Left ventricle myocardium inferior (tissue), 1 donor: ENCODE results near the gene TFB1M. TPM values are rescaled to one million over a fixed set of nuclear protein-coding genes. Genes with fewer than 3 reads are reported as not detected.

Experiments
- DNase-seq: peaks from one replicate; pipeline ENCODE4 v3.0.0-alpha.2; 2020
- H3K27ac ChIP-seq: fragments of 200-600 bp; replicated peaks from 2 replicates; pipeline ENCODE4 v1.8.0; 2021
- H3K27me3 ChIP-seq: fragments of 200-600 bp; 2 replicates; pipeline ENCODE4 v1.8.0; 2021; ENCODE audit warnings: low read depth
- H3K36me3 ChIP-seq: fragments of 200-600 bp; 2 replicates; pipeline ENCODE4 v1.8.0; 2021
- H3K4me1 ChIP-seq: fragments of 200-600 bp; 2 replicates; pipeline ENCODE4 v1.8.0; 2021
- H3K4me3 ChIP-seq: fragments of 200-600 bp; 2 replicates; pipeline ENCODE4 v1.8.0; 2021; ENCODE audit warnings: mild to moderate bottlenecking, moderate library complexity
- H3K9me3 ChIP-seq: fragments of 200-600 bp; replicated peaks from 2 replicates; pipeline ENCODE4 v1.8.0; 2021
- CTCF ChIP-seq: fragments of 200-600 bp; IDR thresholded peaks from 2 replicates; pipeline ENCODE4 v1.8.0; 2021; ENCODE audit warnings: antibody characterized with exemption, mild to moderate bottlenecking, borderline replicate concordance
- intact Hi-C: fragments of 100-400 bp; cut with micrococcal nuclease; formaldehyde crosslinking; loops from one replicate; pipeline ENCODE4 v1.11.0; 2022
- total RNA-seq: library from RNA; stranded (reverse); fragmentation: NEBNext Ultra II Directional; extraction: Animal tissue kit (Norgen Biotek cat#: 25700); gene quantifications from one replicate; pipeline ENCODE4 v1.2.1, GENCODE V29; 2021
- donor health status: DM: no; HTN: yes; CAD: no; lungs with severe emphysema.

TFB1M gene
- total RNA-seq, 1 donor from 2014 or later: 18.8 TPM

- Histone ChIP-seq H3K9me3 (no peaks in the 10 kb centered on the region), H3K4me1 (peaks cover 32% of the 10 kb centered on the region), H3K27me3 (no peaks in the 10 kb centered on the region), H3K36me3 (no peaks in the 10 kb centered on the region), H3K4me3 (no peak overlapping the region), H3K27ac (peak overlapping the region; percentile 36)
- intact Hi-C loops: no loop called here
- TF ChIP-seq CTCF: no peak
- no peak for DNase-seq
These were observed 46.9 kb downstream of the TFB1M start for GRCh38 chr6:155267411-155267810.

GRCh38 chr6:155265843-155266535 lies 48.3 kb downstream of the TFB1M start:
- no peak for DNase-seq
- Histone ChIP-seq H3K9me3 (no peaks in the 10 kb centered on the region), H3K4me1 (peaks cover 31% of the 10 kb centered on the region), H3K27ac (no peak overlapping the region), H3K4me3 (no peak overlapping the region), H3K27me3 (no peaks in the 10 kb centered on the region), H3K36me3 (no peaks in the 10 kb centered on the region)
- intact Hi-C loops: no loop called here
- TF ChIP-seq CTCF: no peak

GRCh38 chr6:155264693-155265320 lies 49.5 kb downstream of the TFB1M start:
- DNase-seq: no peak
- Histone ChIP-seq H3K4me3 (no peak overlapping the region), H3K36me3 (peaks cover 6% of the 10 kb centered on the region), H3K27me3 (no peaks in the 10 kb centered on the region), H3K27ac (no peak overlapping the region), H3K9me3 (no peaks in the 10 kb centered on the region), H3K4me1 (peaks cover 36% of the 10 kb centered on the region)
- TF ChIP-seq CTCF: no peak
- intact Hi-C loops: no loop called here

GRCh38 chr6:155263373-155264063 lies 50.8 kb downstream of the TFB1M start, which contains the start of gene CLDN20:
Gene CLDN20, plus strand, starts transcription at chr6:155264013. Its CDS starts 11,707 bp downstream, at chr6:155275720.
- H3K9me3 ChIP-seq: no peaks in the 10 kb centered on the region
- peak within 1 kb of the TSS; percentile 25 for H3K27ac ChIP-seq
- peaks cover 15% of the 10 kb centered on the region for H3K36me3 ChIP-seq
- no peak for TF ChIP-seq CTCF
- intact Hi-C loops: no loop called here
- H3K27me3 ChIP-seq: no peaks in the 10 kb centered on the region
- H3K4me1 ChIP-seq: peaks cover 36% of the 10 kb centered on the region
- no peak for DNase-seq
- no peak within 1 kb of the TSS for H3K4me3 ChIP-seq

- intact Hi-C loops: no loop called here
- Histone ChIP-seq H3K27ac (no peak overlapping the region), H3K36me3 (peaks cover 24% of the 10 kb centered on the region), H3K9me3 (no peaks in the 10 kb centered on the region), H3K4me3 (no peak overlapping the region), H3K27me3 (no peaks in the 10 kb centered on the region), H3K4me1 (peaks cover 30% of the 10 kb centered on the region)
- DNase-seq: no peak
- TF ChIP-seq CTCF: no peak
These were observed 51.6 kb downstream of the TFB1M start for GRCh38 chr6:155262655-155263054.
